ENCODE measurements around the gene SRP68. TPM values are rescaled to one million over a fixed set of nuclear protein-coding genes. Genes with fewer than 3 reads are reported as not detected.

SRP68 gene
- total and polyA plus RNA-seq, 2 of the 8 experiments (the other 6 are each of a cell fraction or from before 2014, with no cell fraction given), result 57.7 to 83.5 TPM

DNA sequence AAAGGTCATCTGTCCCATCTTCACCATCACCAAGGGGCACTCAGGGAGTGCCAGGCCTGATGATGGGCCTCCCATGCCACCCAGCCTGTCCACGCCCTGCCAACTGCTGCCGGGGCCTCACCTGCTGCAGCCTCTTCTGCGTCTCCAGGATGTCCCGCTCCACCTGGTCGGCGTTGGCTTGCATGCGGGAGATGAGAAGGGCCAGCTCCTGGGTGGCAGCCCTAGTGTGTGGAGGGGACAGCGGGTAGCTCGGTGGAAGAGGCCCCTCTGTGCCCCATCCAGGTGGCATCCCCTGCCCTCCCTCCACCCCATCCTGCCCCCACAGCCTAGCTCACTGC, 48.4 kb downstream of the SRP68 start (continued):
- no peak for TF ChIP-seq KDM4A (IDR thresholded peaks at IDR 0.05; ENCODE audit: low read depth, low read length, severe bottlenecking)
- no peak for TF ChIP-seq JUN (IDR thresholded peaks at IDR 0.05; ENCODE audit: low read depth, low read length)
- TF ChIP-seq NANOG (IDR thresholded peaks at IDR 0.05; ENCODE audit: insufficient read depth, low read depth, low read length, poor library complexity, severe bottlenecking), result no peak
- no peak for TF ChIP-seq MAX (IDR thresholded peaks at IDR 0.05)

All from H1 (cell line).